ENCODE measurements around the gene NUDCD3.

Gene NUDCD3

DNA sequence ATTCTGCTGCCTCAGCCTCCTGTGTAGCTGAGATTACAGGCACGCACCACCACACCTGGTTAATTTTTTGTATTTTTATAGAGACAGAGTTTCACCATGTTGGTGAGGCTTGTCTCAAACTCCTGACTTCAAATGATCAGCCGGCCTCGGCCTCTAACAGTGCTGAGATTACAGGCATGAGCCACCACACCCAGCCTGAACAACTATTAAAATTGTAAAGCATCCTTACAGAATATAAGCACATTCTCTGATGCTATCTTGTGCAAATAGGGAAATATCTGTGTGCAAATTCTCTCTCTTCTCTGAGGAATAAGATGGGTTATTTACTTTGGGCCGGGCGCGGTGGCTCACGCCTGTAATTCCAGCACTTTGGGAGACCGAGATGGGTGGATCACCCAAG lies 12.5 kb downstream of the NUDCD3 start:
- DNase-seq (ENCODE audit: low read depth): no peak

DNA sequence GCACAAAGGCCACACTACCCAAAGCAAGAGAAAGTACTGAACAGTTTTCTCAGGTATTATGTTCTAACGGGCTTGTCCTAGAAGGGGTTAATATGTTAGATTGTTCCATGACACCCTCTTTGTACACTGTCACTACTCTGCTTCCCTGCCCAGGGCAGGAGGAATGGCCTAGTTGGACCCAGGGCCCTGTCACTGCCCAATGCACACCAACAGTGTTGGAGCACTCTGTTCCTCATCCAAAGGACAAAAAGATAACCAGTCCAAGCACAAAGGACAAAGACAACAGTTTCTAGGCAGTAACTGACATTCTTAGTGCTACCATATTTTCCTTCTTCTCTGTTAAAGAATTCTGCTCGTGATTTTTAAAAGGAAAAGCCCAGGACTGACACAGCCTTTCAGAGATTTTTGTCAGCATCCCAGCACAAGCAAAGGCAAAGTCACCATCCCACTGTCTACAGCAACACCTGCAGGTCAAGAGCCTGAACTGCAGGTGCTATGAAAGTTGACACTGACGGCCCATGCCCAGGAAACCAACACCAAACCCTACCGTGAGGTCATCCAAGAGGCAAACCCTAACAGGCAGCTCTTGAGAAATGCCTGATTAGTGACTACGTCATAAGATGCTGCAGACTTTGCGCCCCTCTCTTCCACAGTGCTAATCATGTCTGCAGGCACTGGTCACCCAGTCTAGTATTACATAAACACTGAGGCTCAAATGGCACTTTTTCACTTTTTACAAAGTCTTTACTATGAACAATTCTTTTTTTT lies 13.2 kb downstream of the NUDCD3 start:
- peak; percentile 17 for DNase-seq (ENCODE audit: low read depth)

DNA sequence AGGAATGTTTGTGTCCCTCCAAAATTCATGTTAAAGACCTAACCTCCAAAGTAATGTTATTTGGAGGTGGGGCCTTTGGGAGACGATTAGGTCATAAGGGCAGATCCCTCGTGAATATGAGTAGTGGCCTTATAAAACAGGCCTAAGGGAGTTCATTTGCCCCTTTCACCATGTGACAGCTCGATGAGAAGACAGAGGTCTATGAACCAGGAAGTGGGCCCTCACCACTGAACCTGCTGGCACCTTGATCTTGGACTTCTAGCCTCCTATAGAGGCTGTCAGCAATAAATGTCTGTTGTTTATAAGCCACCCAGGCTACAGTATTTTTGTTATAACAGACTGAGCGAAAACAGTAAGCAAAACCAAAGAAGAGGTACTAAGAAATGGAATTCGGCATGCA lies 14.1 kb downstream of the NUDCD3 start:
- DNase-seq (ENCODE audit: low read depth): no peak

DNA sequence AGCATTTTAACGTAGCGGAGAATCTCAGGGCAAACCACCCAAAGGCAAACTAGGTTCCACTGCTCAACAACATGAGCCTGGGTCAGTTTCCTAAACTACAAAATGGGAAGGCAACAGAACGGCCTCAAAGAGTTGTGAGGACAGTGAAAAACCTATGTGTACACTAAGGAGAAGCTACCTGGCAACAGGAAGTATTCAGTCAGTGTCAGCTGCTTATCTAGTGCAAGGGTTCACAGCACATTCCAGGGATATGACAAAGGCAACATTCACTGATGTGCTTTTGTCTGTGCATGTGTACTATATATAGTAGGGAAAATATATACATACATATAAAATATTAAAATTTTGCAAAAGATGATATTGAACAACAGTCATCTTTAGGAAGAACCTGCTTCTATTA lies 17.2 kb downstream of the NUDCD3 start:
- DNase-seq (ENCODE audit: low read depth): no peak

DNA sequence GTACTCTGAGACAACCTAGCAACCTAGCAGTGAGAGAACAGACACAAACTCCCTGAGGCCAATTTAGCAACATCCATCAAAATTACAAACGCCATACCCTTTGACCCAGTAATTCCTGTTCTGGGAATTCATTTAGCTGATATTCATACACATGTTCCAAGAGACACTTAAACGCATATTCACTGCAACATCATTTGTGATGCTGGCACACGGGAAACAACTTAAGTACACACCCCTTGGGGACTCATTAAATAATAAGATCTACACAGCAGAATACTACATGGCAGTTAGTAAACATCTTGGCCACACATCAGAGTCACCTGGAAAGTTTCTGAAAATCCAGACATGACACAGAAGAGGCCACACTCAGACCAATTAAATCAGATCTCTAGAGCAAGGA lies 17.6 kb downstream of the NUDCD3 start:
- no peak for DNase-seq (ENCODE audit: low read depth)

DNA sequence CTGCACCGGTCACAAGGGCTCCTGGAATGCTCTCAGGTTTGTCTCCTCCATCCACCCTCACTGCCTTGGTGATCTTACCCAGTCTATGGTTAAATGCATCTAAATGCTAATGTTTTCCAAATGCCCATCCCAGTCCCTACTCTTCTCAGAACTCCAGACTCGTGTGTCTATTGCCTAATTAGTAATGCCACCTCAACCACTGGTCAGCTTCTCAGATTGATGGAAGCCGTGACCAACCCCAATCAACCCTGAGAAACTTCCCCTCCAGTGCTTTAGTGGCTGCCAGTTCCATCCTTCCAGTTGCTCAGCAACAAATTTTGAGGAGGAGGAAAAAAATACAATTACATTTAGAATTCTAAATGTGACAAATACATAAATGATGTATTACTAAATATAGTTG lies 18.6 kb downstream of the NUDCD3 start:
- no peak for DNase-seq (ENCODE audit: low read depth)

DNA sequence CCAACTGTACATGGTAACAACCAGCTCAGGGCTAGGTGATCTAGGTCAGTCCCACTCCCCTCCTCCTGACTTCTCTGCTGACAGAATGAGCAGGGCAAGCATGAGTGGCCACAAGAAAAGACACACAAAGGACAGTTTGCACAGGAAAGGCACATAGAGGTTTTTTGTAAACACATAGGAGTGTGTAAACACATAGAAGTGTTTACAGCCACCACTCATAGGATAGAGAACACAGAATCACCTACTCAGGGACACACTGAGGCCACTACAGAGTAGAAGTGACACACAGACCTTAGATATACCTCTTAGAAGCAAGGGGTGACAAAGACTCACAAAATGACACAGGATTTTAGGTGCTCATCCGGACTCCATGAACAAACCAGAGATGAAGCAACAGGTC lies 19.0 kb downstream of the NUDCD3 start:
- no peak for DNase-seq (ENCODE audit: low read depth)

DNA sequence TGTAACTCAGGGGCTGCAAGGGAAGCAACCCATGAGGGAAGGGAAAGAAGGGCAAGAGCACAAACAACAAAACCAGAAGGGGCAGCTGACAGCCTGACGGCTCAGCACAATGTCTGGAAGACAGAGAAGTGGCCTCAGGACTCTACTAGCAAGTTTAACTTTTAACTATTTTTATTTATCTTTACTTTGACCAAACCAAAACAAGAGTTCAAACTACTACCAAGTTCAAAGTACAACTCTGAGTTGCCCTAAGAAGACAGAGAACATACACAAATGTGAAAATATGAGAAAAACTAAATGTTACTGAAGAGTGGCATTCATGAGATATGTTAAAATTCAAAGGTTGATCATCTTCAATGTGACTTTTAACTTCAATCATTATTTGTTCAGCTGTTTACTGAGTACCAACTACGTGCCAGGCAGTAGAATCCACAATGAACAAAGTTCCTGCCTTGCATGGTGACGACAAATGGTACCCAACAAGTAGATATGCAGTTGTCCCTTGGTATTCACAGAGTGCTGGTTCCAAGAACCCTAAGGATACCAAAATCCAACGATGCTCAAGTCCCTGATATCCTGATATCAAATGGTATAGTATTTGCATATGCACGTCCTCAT lies 19.7 kb downstream of the NUDCD3 start:
- no peak for DNase-seq (ENCODE audit: low read depth)

DNA sequence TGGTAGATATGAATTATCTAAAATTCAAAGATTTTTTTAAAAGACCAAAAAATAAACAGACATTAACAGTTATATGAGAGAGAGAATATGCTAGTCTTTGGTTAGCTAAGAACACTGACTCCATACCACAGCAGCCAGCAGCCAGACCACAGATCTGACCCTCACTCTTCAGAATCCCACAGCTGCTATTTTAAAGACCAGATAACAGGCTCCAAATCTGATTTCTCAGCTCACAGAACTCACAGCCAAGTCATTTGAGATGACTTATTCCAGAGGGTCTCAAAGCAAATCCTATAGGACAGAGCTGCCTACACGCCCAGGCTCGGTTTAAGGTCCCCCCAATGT lies 20.4 kb downstream of the NUDCD3 start:
- DNase-seq (ENCODE audit: low read depth): no peak

DNA sequence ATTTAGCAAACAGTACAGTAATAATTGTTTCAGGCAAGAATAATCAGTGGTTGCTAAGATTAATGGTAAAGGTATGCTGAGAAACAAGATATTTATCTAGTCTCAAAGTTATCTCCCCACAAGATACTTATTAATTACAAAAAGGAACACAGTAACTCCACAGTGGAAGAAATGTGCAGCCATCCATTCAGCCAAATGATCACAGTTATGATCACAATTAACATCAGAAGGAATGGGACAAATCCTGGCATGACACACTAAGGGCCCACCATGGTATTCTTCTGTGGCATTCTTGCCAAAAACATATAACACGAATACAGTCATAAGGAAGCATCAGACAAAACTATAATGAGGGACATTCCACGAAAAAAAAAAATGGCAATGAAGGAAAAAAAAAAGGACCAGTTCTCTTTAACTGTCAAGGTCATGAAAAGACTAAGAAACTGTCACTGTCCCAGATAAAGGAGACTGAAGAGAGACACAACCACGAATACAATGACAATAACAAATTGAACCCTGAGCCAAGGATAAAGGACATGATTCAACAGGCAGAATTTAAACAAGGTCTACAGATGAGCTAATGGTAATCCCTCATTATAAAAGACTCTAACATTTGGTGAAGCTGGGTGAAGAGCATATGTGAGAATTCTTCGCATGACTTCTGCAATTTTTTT lies 20.9 kb downstream of the NUDCD3 start:
- no peak for DNase-seq (ENCODE audit: low read depth)

DNA sequence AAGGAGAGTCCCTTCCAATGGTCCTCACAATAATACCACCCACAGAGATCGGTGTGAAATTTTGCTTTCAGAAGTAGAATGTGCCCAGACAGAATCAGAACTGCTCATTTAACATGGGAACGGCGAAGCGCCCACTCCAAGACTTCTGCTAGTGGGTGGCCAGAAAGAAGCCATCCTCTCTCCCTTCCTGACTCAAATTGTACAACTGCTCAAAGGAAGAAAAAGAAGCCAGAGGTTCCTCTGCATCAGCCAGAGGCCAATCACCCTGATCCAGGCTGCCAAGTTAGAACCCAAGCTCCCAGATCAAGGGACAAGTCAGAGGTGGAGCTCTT lies 23.3 kb downstream of the NUDCD3 start:
- no peak for DNase-seq (ENCODE audit: low read depth)

DNA sequence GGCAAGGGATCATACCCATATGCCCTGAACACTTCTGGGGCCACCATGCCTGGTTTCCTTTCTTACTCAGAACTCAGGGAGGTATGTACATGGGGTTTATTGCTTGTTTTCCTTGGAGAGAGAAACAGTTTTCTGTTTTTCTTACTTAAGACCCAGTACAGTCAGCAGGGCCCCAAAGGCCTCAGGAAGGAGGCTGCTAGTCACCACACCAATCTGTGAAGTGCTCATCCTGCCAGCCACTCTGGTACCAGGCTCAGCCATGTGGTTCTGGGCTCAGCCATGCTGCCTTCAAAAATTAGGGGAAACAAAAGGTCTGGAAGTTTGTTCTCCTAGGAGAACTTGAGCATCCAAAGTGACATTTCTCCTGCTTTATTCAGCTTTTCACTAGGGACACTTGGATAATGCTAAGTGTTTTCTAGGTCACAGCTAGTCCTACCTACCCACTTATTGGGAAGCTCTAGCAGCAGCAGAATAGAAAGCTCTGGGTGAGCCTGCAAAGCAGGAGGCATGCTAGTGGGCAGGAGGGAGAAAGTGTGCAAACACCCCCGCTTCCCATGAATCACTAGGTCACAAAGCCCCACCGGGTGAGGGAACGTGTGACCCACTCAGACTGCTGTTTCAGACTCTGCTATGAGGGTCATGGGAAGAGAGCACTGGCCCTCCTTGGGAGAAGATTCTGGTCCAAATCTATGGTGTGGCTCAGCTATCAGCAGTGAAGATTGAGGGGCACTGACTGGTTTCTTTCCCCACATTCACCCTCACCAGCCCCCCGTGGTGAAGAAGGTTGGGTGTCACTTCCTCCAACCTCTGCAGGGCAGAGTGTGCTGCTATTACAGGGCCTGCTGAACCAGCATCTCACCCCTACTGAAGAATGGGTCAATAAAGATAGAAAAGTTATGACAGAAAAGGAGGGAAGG lies 23.9 kb downstream of the NUDCD3 start:
- DNase-seq (ENCODE audit: low read depth): no peak

DNA sequence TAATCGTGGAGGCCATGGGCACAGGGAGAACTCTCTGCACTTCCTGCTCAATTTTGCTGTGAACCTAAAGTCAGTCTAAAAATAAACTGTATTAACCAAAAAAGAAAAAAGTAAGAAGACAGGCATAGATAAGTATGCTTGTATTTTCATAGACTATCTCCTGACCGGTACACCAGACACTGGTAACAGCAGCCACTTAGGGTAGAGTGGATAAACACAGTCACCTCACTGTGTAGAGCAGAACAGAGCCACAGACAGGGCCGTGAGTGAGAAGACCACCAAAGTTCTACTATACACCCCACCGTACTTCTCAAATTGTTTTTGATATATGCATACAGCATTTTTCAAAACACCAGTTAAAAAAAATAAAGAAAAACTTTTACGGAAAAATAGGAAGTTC lies 25.0 kb downstream of the NUDCD3 start:
- DNase-seq (ENCODE audit: low read depth): no peak

DNA sequence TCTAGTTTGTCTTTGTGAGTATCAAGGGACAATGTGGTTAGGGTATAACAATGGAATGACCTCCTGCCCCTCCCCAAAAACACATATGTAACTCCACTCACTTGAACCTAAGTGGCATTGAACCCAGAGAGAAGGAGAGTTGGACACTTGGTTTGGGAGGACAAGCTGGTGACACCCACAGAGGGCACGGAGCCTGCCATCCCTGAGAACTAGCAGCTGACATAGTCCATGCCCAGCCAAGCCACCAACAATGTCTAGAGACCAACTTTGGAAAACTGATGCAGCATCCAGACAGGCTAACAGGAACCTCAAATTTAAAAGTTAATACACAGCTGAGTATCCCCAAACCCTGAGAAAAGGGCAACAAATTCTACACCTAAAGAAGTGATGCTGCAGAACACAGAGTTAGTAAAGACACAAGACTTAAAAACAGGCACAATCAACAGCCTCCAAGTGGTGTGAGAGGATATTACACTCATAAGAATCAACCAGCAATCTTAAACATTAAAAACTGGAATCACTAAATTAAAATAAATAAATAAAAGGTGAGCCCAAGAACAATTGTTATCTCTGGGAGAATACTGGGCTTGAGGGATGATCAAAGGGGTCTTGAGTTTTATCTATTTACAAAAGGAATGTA lies 27.2 kb downstream of the NUDCD3 start:
- DNase-seq (ENCODE audit: low read depth): no peak

DNA sequence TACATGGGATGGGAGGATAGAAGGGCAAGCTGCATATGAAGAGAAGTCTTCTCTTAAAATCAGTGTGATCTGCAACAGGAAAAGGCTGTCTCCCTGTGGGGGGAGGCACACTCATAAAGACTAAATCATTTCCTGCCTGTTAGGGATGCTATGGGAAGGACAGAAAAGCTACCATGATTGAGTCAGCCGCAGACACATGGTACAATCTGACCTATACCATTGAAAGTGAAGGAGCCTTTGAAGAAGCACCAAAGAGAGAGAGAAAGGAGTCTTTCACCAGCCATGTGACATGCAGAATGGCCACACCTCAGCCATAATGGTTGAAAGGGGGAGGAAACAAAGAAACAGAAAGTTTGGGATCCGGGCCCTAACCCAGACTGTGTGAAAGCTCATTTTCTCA lies 29.1 kb downstream of the NUDCD3 start:
- DNase-seq (ENCODE audit: low read depth): no peak

DNA sequence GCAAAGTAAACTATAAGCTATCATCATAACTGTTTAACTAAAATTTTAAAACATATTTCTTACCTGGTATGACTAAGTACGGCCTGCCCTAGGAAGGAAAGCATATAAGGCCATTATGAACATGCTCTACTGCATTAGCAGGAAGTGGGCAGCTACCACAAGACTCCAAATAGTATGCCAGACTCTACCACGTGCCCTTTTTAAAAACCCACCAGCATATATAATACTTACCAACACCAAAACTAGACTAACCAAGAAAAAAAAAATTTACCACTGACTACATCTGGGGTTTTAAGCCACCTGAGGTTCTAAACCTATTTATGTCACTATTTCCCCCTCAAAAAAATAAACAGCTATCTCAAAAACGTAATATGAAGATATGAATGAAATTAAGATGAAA lies 30.1 kb downstream of the NUDCD3 start:
- DNase-seq (ENCODE audit: low read depth): peak; percentile 10

DNA sequence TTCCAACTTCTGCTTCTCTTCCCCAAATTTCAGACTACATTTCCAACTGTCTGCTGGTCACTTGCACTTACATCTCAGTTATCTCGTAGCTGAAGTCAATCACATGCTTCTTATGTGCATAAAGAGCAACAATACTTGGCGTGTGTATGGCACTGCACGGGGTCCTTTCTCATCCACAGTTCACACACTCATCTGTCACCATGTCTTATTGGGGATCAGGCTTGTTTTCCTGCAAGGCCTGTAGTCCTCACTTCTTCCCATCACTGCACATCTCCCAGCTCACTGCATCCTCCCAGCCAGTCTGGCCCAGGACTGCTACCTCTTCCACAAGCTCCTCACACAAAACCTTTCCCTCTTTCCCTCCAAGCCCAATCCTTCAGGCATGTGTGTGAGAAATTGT lies 35.3 kb downstream of the NUDCD3 start:
- DNase-seq (ENCODE audit: low read depth): no peak

DNA sequence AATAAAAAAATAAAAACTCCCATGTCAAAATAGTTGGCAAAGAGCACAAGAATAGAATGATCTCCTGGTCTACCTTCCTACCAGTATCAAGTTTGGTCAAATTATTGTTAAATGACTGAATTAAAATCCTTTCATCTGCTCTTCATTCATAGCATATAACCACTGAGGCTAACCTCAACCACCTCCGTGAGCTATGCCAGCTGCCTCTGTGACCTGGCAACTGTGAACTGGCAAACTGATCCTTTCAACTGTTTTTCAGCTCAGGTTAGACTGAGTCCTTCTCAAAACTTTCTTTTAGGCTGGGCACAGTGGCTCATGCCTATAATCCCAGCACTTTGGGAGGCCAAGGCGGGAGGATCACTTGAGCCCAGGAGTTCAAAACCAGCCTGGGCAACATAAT lies 36.1 kb downstream of the NUDCD3 start:
- no peak for DNase-seq (ENCODE audit: low read depth)

DNA sequence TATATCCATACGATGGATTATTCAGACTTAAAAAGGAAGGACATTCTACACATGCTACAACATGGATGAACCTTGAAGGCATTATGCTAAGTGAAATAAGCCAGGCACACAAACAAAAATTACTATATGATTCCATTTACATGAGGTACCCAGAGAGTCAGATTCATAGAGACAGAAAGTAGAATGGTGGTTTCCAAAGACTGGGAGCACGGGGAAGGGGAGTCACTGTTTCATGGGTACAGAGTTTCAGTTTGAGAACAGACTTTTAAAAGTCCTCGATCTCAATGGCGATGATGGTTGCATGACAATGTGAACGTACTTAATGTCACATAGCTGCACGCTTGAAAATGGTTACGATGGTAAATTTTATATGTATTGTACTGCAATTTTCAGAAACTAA lies 39.3 kb downstream of the NUDCD3 start:
- DNase-seq (ENCODE audit: low read depth): no peak

DNA sequence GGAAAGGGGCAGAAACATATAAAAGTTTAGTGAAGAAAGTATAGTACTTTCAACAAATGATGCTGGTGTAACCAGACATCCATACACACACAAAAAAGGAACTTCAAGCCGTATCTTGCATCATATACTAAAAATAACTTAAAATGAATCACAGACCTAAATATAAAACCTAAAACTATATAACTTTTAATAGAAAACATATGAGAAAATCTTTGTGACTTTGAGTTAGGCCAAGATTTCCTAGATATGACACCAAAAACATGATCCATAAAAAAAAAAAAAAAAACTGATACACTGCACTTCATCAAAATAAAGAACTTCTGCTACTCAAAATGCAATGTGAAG lies 40.9 kb downstream of the NUDCD3 start:
- no peak for DNase-seq (ENCODE audit: low read depth)

DNA sequence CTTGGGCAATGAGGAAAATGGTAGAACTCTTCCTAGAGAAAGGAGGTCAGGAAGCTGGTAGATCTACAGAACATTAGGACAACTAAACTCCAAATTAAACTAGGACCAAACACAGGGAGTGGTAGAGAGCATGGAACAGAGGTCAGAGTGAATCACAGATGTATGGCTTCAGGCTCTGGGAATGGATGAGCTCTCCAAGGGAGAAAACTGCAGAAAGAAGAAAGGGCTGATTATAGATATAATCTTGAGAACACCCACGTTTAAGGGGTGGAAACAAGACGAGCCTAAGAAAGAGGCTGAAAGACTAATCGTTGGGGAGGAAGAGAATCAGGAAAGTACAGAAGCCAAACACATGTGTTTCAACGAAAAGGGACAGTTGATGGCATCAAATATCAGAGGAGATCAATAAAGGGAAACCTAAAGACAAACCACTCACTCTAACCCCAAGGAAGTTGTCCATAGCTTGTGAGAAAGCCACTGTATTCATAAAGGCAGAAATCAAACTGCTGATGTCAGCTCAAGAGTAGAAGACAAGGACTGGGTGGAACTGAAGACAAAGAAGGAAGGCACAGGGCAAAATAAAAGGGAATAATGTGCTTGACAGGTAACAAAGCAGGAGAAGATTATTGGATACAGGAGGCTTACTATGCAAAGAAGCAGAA lies 41.4 kb downstream of the NUDCD3 start:
- DNase-seq (ENCODE audit: low read depth): no peak
